GM19467 (cell line): ENCODE data around the gene ZNF443.
"Not testable (repeated sequence)": the region's sequence is repeated elsewhere in the genome, so short reads cannot be mapped to it uniquely, and the experiment has no call there.

Source experiments
- ATAC-seq: cut with Tn5 transposase; IDR thresholded peaks from one replicate; pipeline ENCODE4 v1.9.1; 2021; ENCODE audit warnings: mild to moderate bottlenecking, moderate library complexity; ENCODE audit not compliant: unreplicated experiment

The ZNF443 gene

GRCh38 chr19:12440541-12441316 is at the start of gene ZNF443:
Gene ZNF443 (minus strand): TSS chr19:12441021. CDS start chr19:12440914, 107 bp downstream.
- peak; percentile 96 for ATAC-seq

- not testable (repeated sequence) for ATAC-seq
Measured at GRCh38 chr19:12486265-12486783, 45.5 kb upstream of the ZNF443 start.

GRCh38 chr19:12485571-12485970 is 44.8 kb upstream of the ZNF443 start:
- ATAC-seq: no peak

GRCh38 chr19:12485052-12485416 is 44.2 kb upstream of the ZNF443 start:
- no peak for ATAC-seq

GRCh38 chr19:12484371-12485051 is 43.7 kb upstream of the ZNF443 start, which contains the start of gene ZNF709:
Gene ZNF709 (minus strand): TSS chr19:12484816. CDS start chr19:12484657, 159 bp downstream.
- peak; percentile 95 for ATAC-seq

GRCh38 chr19:12484011-12484370 is 43.2 kb upstream of the ZNF443 start:
- no peak for ATAC-seq

GRCh38 chr19:12482509-12482886 is 41.7 kb upstream of the ZNF443 start:
- no peak for ATAC-seq

- no peak for ATAC-seq
Measured at GRCh38 chr19:12481781-12482508, 41.1 kb upstream of the ZNF443 start.

GRCh38 chr19:12478234-12478941 is 37.6 kb upstream of the ZNF443 start:
- no peak for ATAC-seq

GRCh38 chr19:12467651-12468050 is 26.8 kb upstream of the ZNF443 start:
- ATAC-seq: not testable (repeated sequence)

- no peak for ATAC-seq
Measured at GRCh38 chr19:12465211-12465610, 24.4 kb upstream of the ZNF443 start.

- no peak for ATAC-seq
Measured at GRCh38 chr19:12464769-12465168, 23.9 kb upstream of the ZNF443 start.

GRCh38 chr19:12464139-12464538 is 23.3 kb upstream of the ZNF443 start:
- ATAC-seq: not testable (repeated sequence)

- no peak for ATAC-seq
Measured at GRCh38 chr19:12453495-12453894, 12.7 kb upstream of the ZNF443 start.

- no peak for ATAC-seq
Measured at GRCh38 chr19:12450844-12451243, 10.0 kb upstream of the ZNF443 start.

GRCh38 chr19:12448808-12449207 is 8.0 kb upstream of the ZNF443 start:
- no peak for ATAC-seq

GRCh38 chr19:12439686-12440540 is 908 bp downstream of the ZNF443 start:
- peak; percentile 39 for ATAC-seq

GRCh38 chr19:12430726-12431299 is 10.0 kb downstream of the ZNF443 start:
- not testable (repeated sequence) for ATAC-seq

- ATAC-seq: no peak
Measured at GRCh38 chr19:12425888-12426274, 14.9 kb downstream of the ZNF443 start.
